ENCODE data around the gene HSPH1. TPM values are rescaled to one million over a fixed set of nuclear protein-coding genes. Genes with fewer than 3 reads are reported as not detected.

The HSPH1 gene
- total RNA-seq: 74.7 TPM
- long read RNA-seq, full-length matches to known transcripts: 64 of 78 reads
- long read RNA-seq, partial matches to known transcripts: 5 of 78 reads
- long read RNA-seq, other reads (novel, unspliced or antisense): 9 of 78 reads

GRCh38 chr13:31161557-31162150, at the start of gene HSPH1:
Gene HSPH1, minus strand, starts transcription at chr13:31161904. Its CDS starts 322 bp downstream, at chr13:31161582.
- intact Hi-C loops (cut with DNase I): loop anchor here (2.0 kb wide), 1 partner anchor 37 kb away; the partner anchor contains the start of gene B3GLCT
- ATAC-seq: peak; percentile 96

GRCh38 chr13:31209841-31210210, 48.1 kb upstream of the HSPH1 start:
- ATAC-seq (no peak), DNase-seq (ENCODE audit: missing footprints) (no peak)
- intact Hi-C loops (cut with DNase I): no loop called here

More at GRCh38 chr13:31161557-31162150, at the start of gene HSPH1:
- peak; percentile 100 for DNase-seq (ENCODE audit: missing footprints)

DNA sequence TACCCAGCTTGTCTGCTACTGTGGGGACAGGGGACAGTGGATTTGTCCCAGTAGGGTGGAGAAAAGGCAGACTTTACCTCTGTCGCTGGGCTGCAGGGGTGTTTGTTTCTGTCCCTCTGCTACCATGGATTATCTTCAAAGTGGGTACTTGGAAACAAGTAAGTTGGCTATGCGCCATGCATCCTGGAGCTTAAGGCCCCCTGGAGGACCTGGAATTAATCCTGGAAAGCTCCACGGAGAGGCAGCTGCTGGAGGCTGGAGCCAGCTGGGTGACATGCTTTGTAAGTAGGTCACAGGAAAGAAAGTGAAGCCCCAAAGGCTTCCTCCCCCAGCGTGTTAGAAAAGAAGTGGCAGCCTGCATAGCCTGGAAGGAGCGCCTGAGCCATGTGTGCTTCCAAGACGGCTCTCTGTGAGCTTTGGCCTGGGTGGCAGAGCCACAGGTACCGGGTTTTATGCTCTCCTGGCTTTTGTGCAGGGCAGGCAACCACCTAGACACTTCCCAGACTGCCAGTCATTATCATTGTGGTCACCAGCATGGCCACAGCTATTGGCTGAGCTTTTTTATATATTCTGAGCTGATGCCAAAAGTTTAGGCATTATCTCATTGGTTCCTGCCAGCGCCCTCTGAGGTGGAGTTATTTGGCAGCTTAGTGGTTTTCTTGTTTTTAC, 47.6 kb upstream of the HSPH1 start:
- ATAC-seq (peak; percentile 84), DNase-seq (ENCODE audit: missing footprints) (peak; percentile 83)
- intact Hi-C loops (cut with DNase I): no loop called here

DNA sequence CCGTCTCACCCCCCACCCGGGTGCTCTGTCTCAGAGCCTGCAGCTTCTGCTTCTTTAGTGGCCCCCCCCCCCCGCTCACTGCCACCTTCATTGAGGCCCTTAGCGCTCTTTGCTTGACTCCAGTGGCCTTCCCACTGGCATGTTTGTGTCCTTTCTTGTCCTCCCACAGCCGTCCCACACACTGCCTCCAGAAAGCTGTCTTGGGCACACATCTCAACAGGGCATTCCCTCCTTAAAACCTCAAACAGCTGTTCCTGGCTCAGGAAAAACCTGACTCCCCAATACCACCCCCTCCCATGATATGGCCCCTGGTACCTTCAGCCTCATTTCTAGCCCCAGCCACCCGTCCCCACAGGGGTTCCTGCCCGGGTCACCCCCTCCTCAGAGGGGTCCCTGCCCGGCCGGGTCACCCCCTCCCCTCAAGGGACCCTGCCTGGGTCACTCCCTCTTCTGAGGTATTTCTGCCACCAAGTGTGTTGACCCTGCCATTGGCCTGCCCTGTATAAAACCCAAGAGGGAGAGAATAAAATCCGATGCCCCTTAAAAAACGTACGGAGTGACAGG, 46.9 kb upstream of the HSPH1 start:
- intact Hi-C loops (cut with DNase I): no loop called here
- DNase-seq (ENCODE audit: missing footprints): no peak
- peak; percentile 12 for ATAC-seq

GRCh38 chr13:31207661-31208552, 46.2 kb upstream of the HSPH1 start:
- intact Hi-C loops (cut with DNase I): no loop called here
- ATAC-seq (peak; percentile 77), DNase-seq (ENCODE audit: missing footprints) (peak; percentile 75)

DNA sequence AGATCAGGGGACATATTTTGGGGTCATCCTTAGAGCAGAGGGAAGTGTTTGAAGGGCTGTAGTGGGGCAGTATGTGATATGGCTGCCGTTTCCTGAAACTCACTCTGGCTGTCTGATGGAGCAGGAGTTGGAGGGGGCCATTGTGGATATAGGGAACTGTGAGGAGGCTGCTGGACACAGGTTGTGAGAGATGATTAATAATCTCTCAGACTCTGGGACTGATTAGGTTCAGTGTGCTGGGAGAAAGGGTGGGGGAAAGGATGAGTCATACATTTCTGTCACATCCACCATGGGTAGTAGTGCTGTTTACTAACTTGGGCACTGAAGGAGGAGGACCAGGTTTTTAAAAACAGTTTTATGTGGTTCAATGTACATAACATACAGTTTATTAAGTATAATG, 42.9 kb upstream of the HSPH1 start:
- ATAC-seq (no peak), DNase-seq (ENCODE audit: missing footprints) (no peak)
- intact Hi-C loops (cut with DNase I): no loop called here

DNA sequence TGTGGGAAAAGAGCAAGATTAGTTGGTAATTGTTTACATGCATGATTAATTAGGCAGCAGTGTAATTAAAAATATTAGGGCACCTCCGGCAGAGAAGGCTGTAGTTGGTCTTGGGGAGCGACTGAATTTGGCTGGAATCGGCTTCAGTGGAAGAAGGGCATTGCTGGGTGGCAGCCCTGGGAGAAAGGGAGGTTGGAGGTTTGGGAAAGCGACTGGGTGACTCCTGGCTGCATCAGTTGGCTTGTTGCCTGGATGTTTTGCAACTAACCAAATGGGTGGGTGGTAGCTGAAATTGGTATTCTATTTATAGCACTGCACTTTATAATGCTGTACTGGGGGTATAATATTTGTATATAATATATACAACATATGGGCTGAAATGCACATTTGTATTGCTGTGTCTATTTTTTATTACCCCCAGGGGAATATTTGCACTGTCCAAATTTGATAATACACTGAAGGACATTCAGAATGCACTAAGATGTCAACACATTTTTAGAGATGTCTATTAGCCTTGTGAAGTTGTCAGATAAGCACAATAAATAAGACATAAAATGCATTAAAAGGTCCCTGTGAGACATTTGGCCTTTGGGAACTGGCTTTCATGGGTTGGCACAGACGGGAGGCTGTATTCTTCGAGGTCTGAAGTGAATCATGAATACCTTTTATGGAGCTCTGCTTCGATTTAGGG, 39.8 kb upstream of the HSPH1 start:
- no peak for ATAC-seq
- intact Hi-C loops (cut with DNase I): no loop called here
- no peak for DNase-seq (ENCODE audit: missing footprints)

DNA sequence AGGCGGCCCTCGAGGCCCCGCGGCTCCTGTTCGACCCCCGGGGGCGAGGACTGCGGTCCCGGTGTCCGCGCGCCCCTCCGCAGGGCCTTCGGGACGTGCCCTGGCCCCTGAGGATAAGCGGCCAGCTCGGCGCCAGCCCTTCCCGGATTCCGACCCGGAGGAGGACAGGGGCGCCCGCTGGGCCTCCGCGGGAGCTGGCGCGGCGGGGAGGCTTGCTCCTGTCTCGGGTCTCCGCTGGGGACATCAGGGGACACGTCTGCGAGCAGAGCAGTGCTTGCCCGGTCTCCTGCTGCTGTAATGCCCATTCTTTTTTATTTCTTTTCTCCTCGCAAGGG, 38.9 kb upstream of the HSPH1 start:
- intact Hi-C loops (cut with DNase I): no loop called here
- ATAC-seq (peak; percentile 53), DNase-seq (ENCODE audit: missing footprints) (peak; percentile 80)

- DNase-seq (ENCODE audit: missing footprints) (peak; percentile 93), ATAC-seq (peak; percentile 89)
- intact Hi-C loops (cut with DNase I): loop anchor here (2.0 to 10.0 kb wide), 3 partner anchors 37 to 225 kb away; no protein-coding TSS in a partner anchor
Observed at GRCh38 chr13:31199849-31200636, 38.3 kb upstream of the HSPH1 start, which contains the start of gene B3GLCT. Gene B3GLCT, plus strand, starts transcription at chr13:31199975. Its CDS starts 110 bp downstream, at chr13:31200085.

DNA sequence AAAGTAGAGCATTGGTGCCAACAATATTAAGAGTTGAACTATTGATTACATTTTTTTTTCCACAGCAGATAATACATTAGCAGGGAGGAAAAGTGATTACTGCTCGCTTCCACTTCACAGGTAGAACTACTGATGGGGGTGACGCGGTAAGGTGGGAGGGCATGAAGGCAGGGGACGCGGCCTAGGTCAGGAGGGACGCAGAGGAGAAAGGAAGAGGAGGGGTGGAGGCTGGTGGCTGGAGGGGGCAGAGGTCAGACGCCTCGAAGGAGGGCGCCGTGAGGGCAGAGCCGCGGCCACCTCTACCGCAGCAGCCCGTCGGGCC, 37.8 kb upstream of the HSPH1 start:
- DNase-seq (ENCODE audit: missing footprints) (no peak), ATAC-seq (no peak)
- intact Hi-C loops (cut with DNase I): loop anchor here (2.0 to 10.0 kb wide), 3 partner anchors 37 to 225 kb away; no protein-coding TSS in a partner anchor

DNA sequence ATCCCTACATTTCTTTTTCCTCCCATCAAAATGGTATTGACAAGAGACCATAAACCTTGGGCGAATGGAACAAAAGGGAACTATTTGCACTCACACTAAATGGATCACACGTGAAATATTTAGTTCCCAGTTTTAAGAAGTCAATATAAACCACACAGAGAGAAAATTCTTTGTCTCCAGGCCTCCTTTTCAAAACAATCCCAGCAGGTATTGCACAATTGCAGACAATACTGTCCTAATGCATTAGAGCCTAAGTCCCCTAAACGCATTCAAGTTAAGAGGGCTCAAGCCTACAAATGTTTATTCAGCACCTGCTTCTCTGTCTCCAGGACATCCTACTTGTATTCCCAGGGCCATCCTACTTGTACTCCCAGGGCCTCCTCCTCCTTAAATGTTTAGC, 36.8 kb upstream of the HSPH1 start:
- intact Hi-C loops (cut with DNase I): loop anchor here (2.0 to 10.0 kb wide), 3 partner anchors 36 to 226 kb away; no protein-coding TSS in a partner anchor

DNA sequence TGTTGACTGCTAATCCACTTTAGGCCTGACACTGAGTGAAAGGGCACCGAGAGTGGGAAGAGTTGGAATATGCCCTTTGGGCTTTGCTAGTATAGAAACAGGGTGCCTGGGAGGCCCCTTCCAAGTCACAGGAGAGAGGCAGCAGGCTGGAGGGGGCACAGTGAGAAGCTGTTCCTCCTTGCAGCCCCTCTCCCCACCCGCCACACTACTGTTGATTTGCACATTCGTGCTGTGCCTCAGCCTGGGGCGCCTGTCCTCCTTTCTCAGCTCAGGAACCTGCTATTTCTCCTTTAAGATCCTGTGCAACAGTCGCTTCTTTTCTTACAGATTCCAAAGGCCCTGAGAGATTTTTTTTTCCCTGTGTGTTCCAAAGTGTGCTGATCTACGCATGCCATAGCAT, 35.3 kb upstream of the HSPH1 start:
- DNase-seq (ENCODE audit: missing footprints) (no peak), ATAC-seq (no peak)
- intact Hi-C loops (cut with DNase I): loop anchor here (5.0 to 10.0 kb wide), 2 partner anchors 40 to 228 kb away; no protein-coding TSS in a partner anchor

More for the DNA sequence above, 36.8 kb upstream of the HSPH1 start:
- ATAC-seq: no peak
- no peak for DNase-seq (ENCODE audit: missing footprints)

- DNase-seq (ENCODE audit: missing footprints) (no peak), ATAC-seq (no peak)
- intact Hi-C loops (cut with DNase I): loop anchor here (5.0 to 10.0 kb wide), 2 partner anchors 42 to 229 kb away; no protein-coding TSS in a partner anchor
Observed at GRCh38 chr13:31195616-31196015, 33.9 kb upstream of the HSPH1 start.

DNA sequence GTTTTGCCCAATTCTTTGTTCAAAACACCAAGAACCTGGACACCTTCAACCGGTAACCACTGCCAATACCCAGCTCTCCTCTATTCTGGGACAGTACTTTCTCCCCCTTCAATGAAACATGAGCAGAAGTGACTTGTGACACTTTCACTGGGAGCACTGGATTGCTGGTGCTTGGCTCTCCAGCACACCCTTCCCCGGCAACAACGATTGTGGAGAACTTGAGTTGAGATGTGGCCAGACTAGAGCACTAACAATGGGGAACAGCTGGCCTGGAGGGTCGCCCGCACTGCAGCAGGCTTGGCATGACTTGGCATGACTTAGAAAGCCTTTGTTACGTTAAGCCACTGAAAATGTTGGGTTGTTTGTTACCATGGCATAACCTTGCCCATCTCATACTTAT, 30.6 kb upstream of the HSPH1 start:
- no peak for DNase-seq (ENCODE audit: missing footprints)
- no peak for ATAC-seq

DNA sequence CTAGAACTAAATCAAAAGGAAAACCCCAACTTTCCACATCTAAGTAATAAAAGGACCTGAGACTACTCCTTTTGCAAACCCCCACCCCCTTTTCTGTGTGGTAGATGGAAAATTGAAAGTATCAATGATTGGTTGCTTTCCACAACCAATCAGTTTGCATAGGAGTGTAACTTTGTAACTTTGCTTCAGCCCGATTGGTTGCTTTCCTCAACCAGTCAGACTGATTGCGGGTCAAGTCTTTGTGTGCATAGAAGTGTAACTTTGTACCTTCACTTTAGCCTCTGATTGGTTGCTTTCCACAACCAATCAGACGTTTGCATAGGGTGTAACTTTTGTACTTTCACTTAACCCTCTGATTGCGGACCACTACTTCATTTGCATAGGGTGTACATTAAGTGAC, 30.0 kb upstream of the HSPH1 start:
- intact Hi-C loops (cut with DNase I): loop anchor here (10.0 kb wide), 1 partner anchor 233 kb away; no protein-coding TSS in a partner anchor
- no peak for ATAC-seq
- DNase-seq (ENCODE audit: missing footprints): no peak

More for the DNA sequence above, 30.6 kb upstream of the HSPH1 start:
- intact Hi-C loops (cut with DNase I): loop anchor here (10.0 kb wide), 1 partner anchor 232 kb away; no protein-coding TSS in a partner anchor

- ATAC-seq (no peak), DNase-seq (ENCODE audit: missing footprints) (no peak)
- intact Hi-C loops (cut with DNase I): no loop called here
Observed at GRCh38 chr13:31184981-31185645, 23.4 kb upstream of the HSPH1 start.

- ATAC-seq (no peak), DNase-seq (ENCODE audit: missing footprints) (no peak)
- intact Hi-C loops (cut with DNase I): no loop called here
Observed at GRCh38 chr13:31184451-31184850, 22.7 kb upstream of the HSPH1 start.
